H1 (cell line): ENCODE measurements around the gene RAD51B. TPM values are rescaled to one million over a fixed set of nuclear protein-coding genes. Genes with fewer than 3 reads are reported as not detected.

Experiments
- CTCF ChIA-PET: fragments of 300-600 bp; sonication (Branson Sonifier 250); formaldehyde crosslinking; loops from one replicate; lab custom pipeline; 2021; ENCODE audit not compliant: partially characterized antibody; lab: Charles Lee
- POLR2A ChIA-PET: fragments of 300-600 bp; sonication (Branson Sonifier 250); formaldehyde crosslinking; loops from one replicate; lab custom pipeline; 2021; ENCODE audit warnings: inconsistent platforms; ENCODE audit not compliant: partially characterized antibody; lab: Charles Lee
- DNase-seq, 2 experiments: peaks; one replicate each; pipeline versions ENCODE4 v3.0.0 to v3.0.0-alpha.2; 2010 to 2022; ENCODE audit warnings: low spot score in 2 of 2, low read depth in 1 of 2, mixed read lengths in 1 of 2
- FAIRE-seq: peaks from 2 replicates; lab custom pipeline; 2011; peaks lifted over from hg19 to GRCh38; lab: Jason Lieb, UNC
- H2AFZ ChIP-seq: 2 replicates; pipeline ENCODE4 v1.8.1; 2012; ENCODE audit warnings: low read length, inconsistent platforms
- H2AK5ac ChIP-seq: 2 replicates; pipeline ENCODE4 v1.6.1; 2013; ENCODE audit warnings: low read depth, low read length
- H2BK120ac ChIP-seq: replicated peaks from 2 replicates; pipeline ENCODE3; 2013; ENCODE audit warnings: low read depth, low read length, inconsistent platforms
- H2BK12ac ChIP-seq: 2 replicates; pipeline ENCODE4 v1.6.1; 2013; ENCODE audit warnings: low read depth, low read length
- H2BK15ac ChIP-seq: 2 replicates; pipeline ENCODE4 v1.6.1; 2013; ENCODE audit warnings: low read length
- H2BK20ac ChIP-seq: 2 replicates; pipeline ENCODE4 v1.6.1; 2013; ENCODE audit warnings: low read length
- H2BK5ac ChIP-seq: 2 replicates; pipeline ENCODE4 v1.6.1; 2013; ENCODE audit warnings: low read depth, low read length
- H3K14ac ChIP-seq: 2 replicates; pipeline ENCODE4 v1.6.1; 2013; ENCODE audit warnings: inconsistent platforms; ENCODE audit not compliant: insufficient read length
- H3K18ac ChIP-seq: 2 replicates; pipeline ENCODE4 v1.6.1; 2013; ENCODE audit warnings: low read length; ENCODE audit errors: extremely low read depth
- H3K23ac ChIP-seq: 2 replicates; pipeline ENCODE4 v1.6.1; 2013; ENCODE audit warnings: inconsistent platforms; ENCODE audit not compliant: insufficient read length
- H3K23me2 ChIP-seq: 2 replicates; pipeline ENCODE4 v1.6.1; 2013; ENCODE audit warnings: low read depth, low read length
- H3K27ac ChIP-seq: 2 replicates; pipeline ENCODE4 v1.6.1; 2011; ENCODE audit warnings: low read depth, low read length, inconsistent platforms
- H3K27me3 ChIP-seq, 4 experiments: replicated peaks in 1 of 4; 1 replicate in 1 of 4; 2 replicates in 3 of 4; pipeline versions ENCODE4 v1.6.1 to v1.8.1; 2011 to 2013; ENCODE audit warnings: low read length in 3 of 4, mild to moderate bottlenecking in 3 of 4, inconsistent platforms in 2 of 4, mixed read lengths in 2 of 4, moderate library complexity in 1 of 4; ENCODE audit not compliant: control insufficient read depth in 3 of 4, insufficient read depth in 3 of 4; ENCODE audit errors: extremely low read depth in 1 of 4
- H3K36me3 ChIP-seq, 4 experiments: 2 replicates each; pipeline versions ENCODE4 v1.6.1 to v1.8.1; 2011 to 2013; ENCODE audit warnings: mild to moderate bottlenecking in 4 of 4, low read length in 3 of 4, moderate library complexity in 2 of 4, control low read depth in 1 of 4, inconsistent platforms in 1 of 4; ENCODE audit not compliant: insufficient read depth in 4 of 4, control insufficient read depth in 2 of 4
- H3K4ac ChIP-seq: replicated peaks from 2 replicates; pipeline ENCODE3; 2013; ENCODE audit warnings: low read length, low read depth, mixed read lengths, inconsistent platforms; ENCODE audit not compliant: insufficient read length
- H3K4me1 ChIP-seq, 4 experiments: replicated peaks in 1 of 4; 1 replicate in 1 of 4; 2 replicates in 3 of 4; pipeline versions ENCODE4 v1.6.1 to v1.8.1; 2011 to 2013; ENCODE audit warnings: low read length in 3 of 4, inconsistent platforms in 2 of 4, mixed read lengths in 1 of 4; ENCODE audit not compliant: insufficient read depth in 4 of 4, control insufficient read depth in 3 of 4
- H3K4me2 ChIP-seq, 2 experiments: 2 replicates each; pipeline versions ENCODE4 v1.6.1 to v1.8.1; 2011 to 2013; ENCODE audit warnings: low read depth in 2 of 2, low read length in 2 of 2, control low read depth in 1 of 2, inconsistent platforms in 1 of 2, mild to moderate bottlenecking in 1 of 2; ENCODE audit not compliant: insufficient read depth in 1 of 2
- H3K4me3 ChIP-seq, 4 experiments: fragments of 200-600, 300-600 bp in 1 of 4; sonication (generic), shearing (Covaris generic), sonication (Bioruptor Twin) in 1 of 4; 2 replicates each; pipeline versions ENCODE4 v1.5.1 to v1.8.1; 2011 to 2016; ENCODE audit warnings: low read length in 4 of 4, low read depth in 3 of 4, control low read depth in 2 of 4, inconsistent platforms in 2 of 4, mild to moderate bottlenecking in 2 of 4, mixed read lengths in 1 of 4, moderate library complexity in 1 of 4; ENCODE audit not compliant: insufficient read depth in 2 of 4; ENCODE audit errors: extremely low read depth in 1 of 4
- H3K56ac ChIP-seq: replicated peaks from 2 replicates; pipeline ENCODE3; 2013; ENCODE audit warnings: low read depth, mild to moderate bottlenecking, mixed read lengths, low read length, inconsistent platforms; ENCODE audit not compliant: insufficient read length
- H3K79me1 ChIP-seq: 2 replicates; pipeline ENCODE4 v1.6.1; 2013; ENCODE audit warnings: low read depth, low read length, control low read depth
- H3K79me2 ChIP-seq, 2 experiments: 2 replicates each; pipeline versions ENCODE4 v1.6.1 to v1.8.1; 2012 to 2013; ENCODE audit warnings: low read length in 2 of 2, mild to moderate bottlenecking in 2 of 2, inconsistent platforms in 1 of 2; ENCODE audit not compliant: insufficient read depth in 2 of 2, control insufficient read depth in 1 of 2
- H3K9ac ChIP-seq, 4 experiments: replicated peaks in 1 of 4; 1 replicate in 1 of 4; 2 replicates in 3 of 4; pipeline versions ENCODE4 v1.6.1 to v1.8.1; 2011 to 2013; ENCODE audit warnings: low read depth in 3 of 4, low read length in 3 of 4, control low read depth in 2 of 4, mild to moderate bottlenecking in 2 of 4, moderate library complexity in 2 of 4, inconsistent platforms in 1 of 4; ENCODE audit errors: extremely low read depth in 1 of 4
- H3K9me3 ChIP-seq, 2 experiments: 2 replicates each; pipeline versions ENCODE4 v1.6.1 to v1.8.1; 2012 to 2013; ENCODE audit warnings: mild to moderate bottlenecking in 2 of 2, moderate library complexity in 2 of 2, control low read depth in 1 of 2, inconsistent platforms in 1 of 2, low read depth in 1 of 2, low read length in 1 of 2, mixed read lengths in 1 of 2; ENCODE audit not compliant: insufficient read depth in 2 of 2
- H4K20me1 ChIP-seq, 2 experiments: replicated peaks in 1 of 2; 2 replicates each; pipeline versions ENCODE3 to v1.8.1; 2011 to 2013; ENCODE audit warnings: inconsistent platforms in 2 of 2, low read length in 2 of 2, mild to moderate bottlenecking in 1 of 2; ENCODE audit not compliant: insufficient read depth in 2 of 2, control insufficient read depth in 1 of 2
- H4K5ac ChIP-seq: 2 replicates; pipeline ENCODE4 v1.6.1; 2013; ENCODE audit warnings: low read length, low read depth, mixed read lengths, inconsistent platforms; ENCODE audit not compliant: insufficient read length
- H4K8ac ChIP-seq: 2 replicates; pipeline ENCODE4 v1.8.0; 2013; ENCODE audit warnings: mild to moderate bottlenecking, moderate library complexity, low read length, inconsistent platforms; ENCODE audit not compliant: insufficient read depth; ENCODE audit errors: extremely low read depth
- H4K91ac ChIP-seq: replicated peaks from 2 replicates; pipeline ENCODE3; 2013; ENCODE audit warnings: low read length, mixed read lengths, inconsistent platforms; ENCODE audit not compliant: insufficient read length
- CBX8 ChIP-seq: fragments of 300-800, 300-1000 bp; sonication (generic); IDR thresholded peaks from 2 replicates; pipeline ENCODE4 v1.7.1; 2016; ENCODE audit warnings: low read depth, low read length, borderline replicate concordance
- FOSL1 ChIP-seq: IDR thresholded peaks from 2 replicates; pipeline ENCODE4 v1.6.1; 2011; ENCODE audit warnings: mild to moderate bottlenecking, low read depth, low read length, moderate library complexity; ENCODE audit not compliant: insufficient read depth
- JUN ChIP-seq: IDR thresholded peaks from 2 replicates; pipeline ENCODE4 v1.6.1; 2011; ENCODE audit warnings: low read depth, mild to moderate bottlenecking, improper control_type of control experiment, low read length
- MAX ChIP-seq: IDR thresholded peaks from 2 replicates; pipeline ENCODE4 v1.6.1; 2012; ENCODE audit warnings: inconsistent platforms
- RBBP5 ChIP-seq: IDR thresholded peaks from 2 replicates; pipeline ENCODE4 v1.7.1; 2012; ENCODE audit warnings: low read depth, mild to moderate bottlenecking, inconsistent platforms, low read length, moderate library complexity, borderline replicate concordance
- RXRA ChIP-seq: IDR thresholded peaks from 2 replicates; pipeline ENCODE4 v1.6.1; 2011; ENCODE audit warnings: low read depth, mild to moderate bottlenecking, low read length, moderate library complexity; ENCODE audit not compliant: insufficient read depth
- SIX5 ChIP-seq: IDR thresholded peaks from 2 replicates; pipeline ENCODE4 v1.6.1; 2011; ENCODE audit warnings: mild to moderate bottlenecking, low read depth, low read length
- SP1 ChIP-seq: IDR thresholded peaks from 2 replicates; pipeline ENCODE4 v1.6.1; 2011; ENCODE audit warnings: low read depth, low read length
- SP2 ChIP-seq: IDR thresholded peaks from 2 replicates; pipeline ENCODE4 v1.6.1; 2012; ENCODE audit warnings: mild to moderate bottlenecking, low read length, inconsistent platforms
- USF2 ChIP-seq: IDR thresholded peaks from 2 replicates; pipeline ENCODE4 v1.6.1; 2011; ENCODE audit warnings: low read length, improper control_type of control experiment
- ZNF274 ChIP-seq: IDR thresholded peaks from 2 replicates; pipeline ENCODE4 v1.7.0; 2012; ENCODE audit warnings: low read length, borderline replicate concordance; ENCODE audit errors: extremely low read depth
- WGBS, 2 experiments: shearing (Covaris generic) in 1 of 2; methylation state at CpG; one replicate each; pipeline versions ENCODE4 v1.1.6 to v1.1.7; 2013 to 2015; ENCODE audit warnings: low lambda C conversion rate in 2 of 2, mixed read lengths in 2 of 2, inconsistent platforms in 1 of 2, low coverage in 1 of 2, missing lambda C conversion rate in 1 of 2; ENCODE audit not compliant: insufficient replicate concordance in 2 of 2, insufficient coverage in 1 of 2, insufficient read length in 1 of 2; ENCODE audit errors: extremely low coverage in 1 of 2, missing lambda C conversion rate in 1 of 2; 5-methylcytosine and 5-hydroxymethylcytosine counted together
- polyA plus RNA-seq, 7 experiments: library from polyadenylated mRNA; depleted of rRNA in 3 of 7; stranded (reverse) in 5 of 7; unstranded in 2 of 7; fragments of >200 nt in 5 of 7; fragments of 200-250 nt in 2 of 7; gene quantifications; 1 replicate in 5 of 7; 2 replicates in 1 of 7; 4 replicates in 1 of 7; pipeline versions ENCODE4 v1.2.1 to v1.2.3, GENCODE V29; 2011 to 2013; ENCODE audit warnings: missing spikeins in 2 of 7, mixed read lengths in 2 of 7
- total RNA-seq: library from RNA; stranded (reverse); fragmentation: NEBNext Ultra II Directional; extraction: Animal tissue kit (Norgen Biotek cat#: 25700); gene quantifications from 2 replicates; pipeline ENCODE4 v1.2.1, GENCODE V29; 2021

The RAD51B gene
- total and polyA plus RNA-seq, 2 of the 8 experiments (the other 6 are each of a cell fraction or from before 2014, with no cell fraction given), result 3.9 to 14.9 TPM

GRCh38 chr14:68308726-68309520 is 489.3 kb downstream of the RAD51B start:
- Histone ChIP-seq H3K4me2 (no peak overlapping the region), H3K27me3 (no peaks in the 10 kb centered on the region), H2AK5ac (no peak overlapping the region), H3K14ac (no peak overlapping the region), H2AFZ (no peak overlapping the region), H3K23me2 (no peaks in the 10 kb centered on the region), H3K9me3 (no peaks in the 10 kb centered on the region), H3K56ac (no peak overlapping the region), H2BK120ac (no peak overlapping the region), H4K8ac (no peak overlapping the region), H2BK12ac (no peak overlapping the region), H2BK15ac (no peak overlapping the region), H3K4ac (no peak overlapping the region), H3K79me1 (no peaks in the 10 kb centered on the region), H3K79me2 (no peaks in the 10 kb centered on the region), H4K91ac (no peak overlapping the region), H3K18ac (no peak overlapping the region), H3K4me3 (no peak overlapping the region), H3K36me3 (no peaks in the 10 kb centered on the region), H2BK20ac (no peak overlapping the region), H3K9ac (no peak overlapping the region), H3K27ac (no peak overlapping the region), H3K4me1 (peaks cover 0 to 7% (median 2%) of the 10 kb centered on the region in 4 experiments; a peak in 2 of 7 replicates), H4K20me1 (no peaks in the 10 kb centered on the region), H2BK5ac (no peak overlapping the region), H3K23ac (no peak overlapping the region), H4K5ac (no peak overlapping the region)
- FAIRE-seq (no peak), DNase-seq (no peak)
- CTCF ChIA-PET, result interaction anchor here (1.0 kb wide), 1 partner anchor 183 kb away, joined by 3 read pairs; no protein-coding TSS in a partner anchor
- POLR2A ChIA-PET, result no interaction called here
- WGBS, 2 experiments, result 87% methylated on average over 6 of the region's 6 CpGs; no CpG with 5 or more reads in 1 of the 2 experiments
- TF ChIP-seq CBX8, result no peak
- no peak for TF ChIP-seq RBBP5
- no peak for TF ChIP-seq SP1
- no peak for TF ChIP-seq FOSL1
- TF ChIP-seq SP2, result no peak
- no peak for TF ChIP-seq MAX
- TF ChIP-seq ZNF274, result no peak
- no peak for TF ChIP-seq USF2
- TF ChIP-seq SIX5, result no peak
- no peak for TF ChIP-seq RXRA
- TF ChIP-seq JUN, result no peak
